ENCODE data around the gene RUSC1. TPM values are rescaled to one million over a fixed set of nuclear protein-coding genes. Genes with fewer than 3 reads are reported as not detected.

Gene RUSC1
- total and polyA plus RNA-seq, 2 of the 8 experiments (the other 6 are each of a cell fraction or from before 2014, with no cell fraction given): 54.6 to 90.4 TPM

- no peak overlapping the region for H4K8ac ChIP-seq (ENCODE audit: extremely low read depth, insufficient read depth, low read length)
- no peak overlapping the region for H3K14ac ChIP-seq (ENCODE audit: insufficient read length)
- H4K5ac ChIP-seq (ENCODE audit: insufficient read length, low read depth, low read length): no peak overlapping the region
- no peak overlapping the region for H2BK12ac ChIP-seq (ENCODE audit: low read depth, low read length)
- H3K9me3 ChIP-seq (ENCODE audit: insufficient read depth in 2 of 2, low read depth in 1 of 2, low read length in 1 of 2): no peaks in the 10 kb centered on the region
- TF ChIP-seq ATF2 (IDR thresholded peaks at IDR 0.05; ENCODE audit: low read length) (no peak), ATF3 (IDR thresholded peaks at IDR 0.05; ENCODE audit: insufficient read depth, low read depth, low read length) (no peak), ZNF274 (IDR thresholded peaks at IDR 0.05; ENCODE audit: borderline replicate concordance, extremely low read depth, low read length) (no peak), SAP30 (IDR thresholded peaks at IDR 0.05; ENCODE audit: insufficient read depth, insufficient replicate concordance, low read length) (no peak), RAD21 (IDR thresholded peaks at IDR 0.05 in 1 of 2, conservative IDR thresholded peaks at IDR 0.05 in 1 of 2; ENCODE audit: low read depth in 2 of 2, low read length in 2 of 2) (no peak), POLR2A (IDR thresholded peaks at IDR 0.05; ENCODE audit: control extremely low read depth in 1 of 2, low read depth in 2 of 2, low read length in 2 of 2) (no peak), RXRA (IDR thresholded peaks at IDR 0.05; ENCODE audit: insufficient read depth, low read depth, low read length) (no peak), SUZ12 (IDR thresholded peaks at IDR 0.05; ENCODE audit: low read length) (no peak), TAF1 (IDR thresholded peaks at IDR 0.05; ENCODE audit: low read depth, low read length) (no peak), ASH2L (IDR thresholded peaks at IDR 0.05; ENCODE audit: low read length) (no peak), POLR2AphosphoS5 (IDR thresholded peaks at IDR 0.05; ENCODE audit: low read depth, low read length) (no peak)
- no peak overlapping the region for H3K4me2 ChIP-seq (ENCODE audit: insufficient read depth in 1 of 2, low read depth in 2 of 2, low read length in 2 of 2)
- H2BK15ac ChIP-seq (ENCODE audit: low read length): no peak overlapping the region
- no peak overlapping the region for H2BK20ac ChIP-seq (ENCODE audit: low read length)
- H3K4me1 ChIP-seq (replicated peaks in 1 of 4; ENCODE audit: control insufficient read depth in 3 of 4, insufficient read depth in 4 of 4, low read length in 3 of 4): peaks cover 4 to 17% (median 11%) of the 10 kb centered on the region in 4 experiments; a peak in 6 of 7 replicates
- H2AFZ ChIP-seq (ENCODE audit: low read length): no peak overlapping the region
- H3K27me3 ChIP-seq (replicated peaks in 1 of 4; ENCODE audit: control insufficient read depth in 3 of 4, extremely low read depth in 1 of 4, insufficient read depth in 3 of 4, low read length in 3 of 4): peaks cover 0 to 5% (median 3%) of the 10 kb centered on the region in 4 experiments; a peak in 4 of 7 replicates
- no peak overlapping the region for H2AK5ac ChIP-seq (ENCODE audit: low read depth, low read length)
- H4K20me1 ChIP-seq (replicated peaks in 1 of 2; ENCODE audit: control insufficient read depth in 1 of 2, insufficient read depth in 2 of 2, low read length in 2 of 2): peaks cover 5 to 8% of the 10 kb centered on the region in 2 experiments
- WGBS, 2 experiments (ENCODE audit: extremely low coverage in 1 of 2, insufficient coverage in 1 of 2, insufficient read length in 1 of 2, insufficient replicate concordance in 2 of 2, low coverage in 1 of 2, low lambda C conversion rate in 2 of 2, missing lambda C conversion rate in 1 of 2): 96% methylated on average over 7 of the region's 7 CpGs; no CpG with 5 or more reads in 1 of the 2 experiments
- H3K23me2 ChIP-seq (ENCODE audit: low read depth, low read length): peaks cover 9% of the 10 kb centered on the region; the same call in 1 of the 2 replicates
- H3K4ac ChIP-seq (replicated peaks; ENCODE audit: insufficient read length, low read depth, low read length): no peak overlapping the region
- no peak overlapping the region for H2BK120ac ChIP-seq (replicated peaks; ENCODE audit: low read depth, low read length)
- FAIRE-seq: no peak
- no peak overlapping the region for H3K9ac ChIP-seq (replicated peaks in 1 of 4; ENCODE audit: extremely low read depth in 1 of 4, low read depth in 3 of 4, low read length in 3 of 4)
- no peak overlapping the region for H3K18ac ChIP-seq (ENCODE audit: extremely low read depth, low read length)
- peaks cover 0 to 4% of the 10 kb centered on the region in 2 experiments; a peak in 1 of 4 replicates for H3K79me2 ChIP-seq (ENCODE audit: control insufficient read depth in 1 of 2, insufficient read depth in 2 of 2, low read length in 2 of 2)
- H3K23ac ChIP-seq (ENCODE audit: insufficient read length): no peak overlapping the region
- H3K36me3 ChIP-seq (ENCODE audit: control insufficient read depth in 2 of 4, insufficient read depth in 4 of 4, low read length in 3 of 4): peaks cover 0 to 29% (median 3%) of the 10 kb centered on the region in 4 experiments; a peak in 7 of 8 replicates
- ChIA-PET CTCF (ENCODE audit: partially characterized antibody) (interaction anchor here (1.4 to 15.0 kb wide), 2 partner anchors 68 to 76 kb away, joined by 3 to 227 read pairs; partner anchors contain the start of gene ENTREP3), POLR2A (ENCODE audit: partially characterized antibody) (interaction anchor here (1.6 kb wide), 1 partner anchor 11 kb away, joined by 4 read pairs; no protein-coding TSS in a partner anchor)
- no peak overlapping the region for H4K91ac ChIP-seq (replicated peaks; ENCODE audit: insufficient read length, low read length)
- DNase-seq (ENCODE audit: low read depth in 1 of 2, low spot score in 2 of 2): no peak
- H3K56ac ChIP-seq (replicated peaks; ENCODE audit: insufficient read length, low read depth, low read length): no peak overlapping the region
- no peak overlapping the region for H2BK5ac ChIP-seq (ENCODE audit: low read depth, low read length)
- H3K4me3 ChIP-seq (ENCODE audit: extremely low read depth in 1 of 4, insufficient read depth in 2 of 4, low read depth in 3 of 4, low read length in 4 of 4): no peak overlapping the region
- H3K27ac ChIP-seq (ENCODE audit: low read depth, low read length): no peak overlapping the region
- H3K79me1 ChIP-seq (ENCODE audit: low read depth, low read length): peaks cover 6% of the 10 kb centered on the region
Measured at GRCh38 chr1:155326631-155327037, 5.9 kb downstream of the RUSC1 start.
